Bronchial epithelial cell (primary cell): ENCODE results near the gene ROR2. TPM values are rescaled to one million over a fixed set of nuclear protein-coding genes. Genes with fewer than 3 reads are reported as not detected.

Experiments used
- DNase-seq: peaks from one replicate; pipeline ENCODE4 v3.0.0-alpha.2; 2010; ENCODE audit warnings: low read depth
- FAIRE-seq: peaks from 2 replicates; lab custom pipeline; 2011; peaks lifted over from hg19 to GRCh38; lab: Jason Lieb, UNC
- H3K27me3 ChIP-seq: 2 replicates; pipeline ENCODE4 v1.5.1; 2011; ENCODE audit warnings: low read length; ENCODE audit not compliant: control insufficient read depth, insufficient read depth
- H3K36me3 ChIP-seq: 2 replicates; pipeline ENCODE4 v1.5.1; 2011; ENCODE audit warnings: low read length; ENCODE audit not compliant: control insufficient read depth, insufficient read depth
- H3K4me3 ChIP-seq: 2 replicates; pipeline ENCODE4 v1.5.1; 2011; ENCODE audit warnings: mild to moderate bottlenecking, low read depth, low read length, control low read depth
- CTCF ChIP-seq: IDR thresholded peaks from 2 replicates; pipeline ENCODE4 v1.5.1; 2011; ENCODE audit warnings: mild to moderate bottlenecking, moderate library complexity, low read length, control low read depth, inconsistent platforms; ENCODE audit not compliant: insufficient read depth, severe bottlenecking
- total RNA-seq: library from RNA; depleted of rRNA; stranded (reverse); fragments of >200 nt; gene quantifications from 2 replicates; pipeline ENCODE4 v1.2.1, GENCODE V29; 2014

ROR2 gene
- total RNA-seq, 1 donor from 2014 or later: 0.26 TPM

DNA sequence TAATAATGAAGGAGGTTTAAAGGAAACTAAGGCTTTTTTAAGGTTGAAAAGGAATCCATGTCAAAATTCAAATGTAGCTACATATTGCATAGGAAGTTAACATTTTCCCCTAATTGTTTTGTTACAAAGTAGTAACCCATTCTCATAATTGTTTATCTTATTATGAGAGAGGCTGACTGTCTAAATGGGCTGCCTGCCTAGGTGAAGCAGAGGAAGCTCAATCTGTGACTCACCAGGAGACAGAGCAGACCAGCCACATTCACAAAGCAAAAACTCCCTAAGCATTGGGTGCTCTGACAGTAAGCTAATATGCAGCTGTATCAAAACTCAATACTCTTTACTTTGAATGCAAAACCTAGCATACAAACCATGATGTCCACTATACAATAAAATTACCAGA lies 208.5 kb downstream of the ROR2 start:
- TF ChIP-seq CTCF: no peak
- Histone ChIP-seq H3K27me3 (no peaks in the 10 kb centered on the region), H3K36me3 (no peaks in the 10 kb centered on the region), H3K4me3 (no peak overlapping the region)
- DNase-seq (peak; percentile 74), FAIRE-seq (no peak)

DNA sequence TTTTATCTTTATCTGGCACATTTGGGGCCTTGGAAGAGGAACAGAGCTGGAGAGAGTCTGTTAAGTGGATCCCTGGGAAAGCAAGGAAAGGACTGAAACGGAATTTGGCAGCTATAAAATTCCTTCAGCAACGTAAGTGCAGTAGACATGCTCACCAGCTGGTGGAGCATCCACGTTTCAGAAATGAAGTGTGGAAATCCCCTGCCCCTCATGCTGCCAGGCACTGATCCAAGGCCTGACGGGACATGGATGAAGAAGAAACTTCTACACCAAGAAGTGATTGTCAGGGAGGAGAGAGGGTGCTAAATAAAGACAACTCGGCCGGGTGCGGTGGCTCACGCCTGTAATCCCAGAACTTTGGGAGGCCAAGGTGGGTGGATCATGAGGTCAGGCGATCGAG lies 209.3 kb downstream of the ROR2 start:
- DNase-seq: peak; percentile 22

DNA sequence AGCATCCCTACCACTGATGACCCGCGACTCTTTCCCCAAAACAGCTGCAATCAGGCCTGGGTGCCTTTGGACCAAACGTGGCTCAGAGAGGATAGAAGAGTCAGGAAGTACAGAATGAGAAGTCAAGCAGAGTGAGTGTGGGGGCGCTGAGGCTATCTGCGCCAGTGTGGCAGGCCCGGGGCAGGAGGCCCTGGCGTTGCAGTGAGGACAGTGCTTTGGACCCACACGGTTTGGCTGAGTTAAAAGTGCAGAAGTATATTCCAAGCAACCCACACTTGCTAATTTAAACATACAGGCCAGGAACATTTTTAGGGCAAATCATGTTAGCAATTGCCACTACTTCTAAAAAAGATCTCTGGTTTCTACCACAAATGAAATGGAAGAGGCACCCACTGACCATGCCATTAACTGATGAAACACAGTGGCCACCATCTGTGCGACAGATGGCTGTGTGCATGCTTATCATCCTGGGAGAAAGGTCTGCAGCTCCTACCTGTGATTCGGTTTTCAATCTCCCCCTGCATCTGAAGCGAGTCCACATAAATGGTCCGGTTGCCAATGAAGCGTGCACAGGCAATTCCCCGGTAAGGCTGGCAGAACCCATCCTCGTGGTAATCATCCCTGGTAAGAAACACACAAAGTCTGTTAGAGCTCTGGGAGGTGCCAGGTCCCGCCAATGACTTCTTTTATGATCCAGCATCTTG lies 213.0 kb downstream of the ROR2 start:
- DNase-seq: no peak
- H3K4me3 ChIP-seq: no peak overlapping the region
- TF ChIP-seq CTCF: no peak

More for the DNA sequence above, 209.3 kb downstream of the ROR2 start:
- no peak for FAIRE-seq
- no peak overlapping the region for H3K4me3 ChIP-seq
- H3K27me3 ChIP-seq: no peaks in the 10 kb centered on the region
- H3K36me3 ChIP-seq: no peaks in the 10 kb centered on the region
- peak; percentile 10 for TF ChIP-seq CTCF

DNA sequence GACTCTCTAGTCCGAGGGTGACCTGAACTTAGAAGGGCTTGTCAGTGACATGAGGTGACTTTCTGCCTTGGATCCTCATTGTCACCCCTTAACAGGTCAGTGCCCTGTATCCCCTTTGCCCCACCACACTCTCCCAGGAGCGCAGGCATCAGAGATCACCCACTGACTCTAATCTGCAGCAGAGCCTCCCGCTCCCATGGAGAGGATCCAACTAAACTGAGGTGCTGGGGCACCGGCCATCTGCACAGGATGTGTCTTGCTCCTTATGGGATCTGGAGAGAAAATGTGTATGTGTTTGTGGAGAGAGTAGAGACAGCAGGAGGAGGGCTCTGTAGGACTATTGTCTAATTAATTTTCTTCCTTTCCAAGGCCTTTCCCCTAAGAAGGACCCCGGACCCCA lies 213.7 kb downstream of the ROR2 start:
- DNase-seq (no peak), FAIRE-seq (no peak)
- Histone ChIP-seq H3K4me3 (no peak overlapping the region), H3K36me3 (no peaks in the 10 kb centered on the region), H3K27me3 (no peaks in the 10 kb centered on the region)
- TF ChIP-seq CTCF: no peak

More for the DNA sequence above, 213.0 kb downstream of the ROR2 start:
- Histone ChIP-seq H3K27me3 (no peaks in the 10 kb centered on the region), H3K36me3 (no peaks in the 10 kb centered on the region)
- peak; percentile 28 for FAIRE-seq

- no peak overlapping the region for H3K4me3 ChIP-seq
- TF ChIP-seq CTCF: no peak
- DNase-seq (no peak), FAIRE-seq (peak; percentile 36)
- H3K36me3 ChIP-seq: no peaks in the 10 kb centered on the region
- no peaks in the 10 kb centered on the region for H3K27me3 ChIP-seq
Measured at GRCh38 chr9:91735049-91735448, 215.0 kb downstream of the ROR2 start.
